ENCODE results near the gene TLE1.

DNA sequence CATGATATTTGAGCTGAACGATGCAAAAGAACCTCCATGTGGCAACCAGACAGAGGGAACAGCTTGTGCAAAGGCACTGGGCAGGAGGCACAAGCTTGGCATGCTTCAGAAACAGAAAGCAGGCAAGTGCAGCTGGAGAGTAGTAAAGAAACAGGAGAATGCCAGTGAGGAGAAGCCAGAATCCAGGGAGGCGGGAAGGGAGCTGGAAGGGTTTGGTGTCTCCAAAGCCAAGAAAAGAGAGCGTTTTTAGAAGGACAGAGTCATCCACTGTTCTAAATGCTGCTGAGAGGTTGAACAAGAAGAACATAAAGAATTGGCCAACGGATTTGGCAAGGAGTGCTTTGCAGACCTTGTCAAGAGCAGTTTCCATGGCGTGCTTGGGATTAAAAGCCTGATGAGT lies 124.7 kb downstream of the TLE1 start:
- TF ChIP-seq, protein P1, sequence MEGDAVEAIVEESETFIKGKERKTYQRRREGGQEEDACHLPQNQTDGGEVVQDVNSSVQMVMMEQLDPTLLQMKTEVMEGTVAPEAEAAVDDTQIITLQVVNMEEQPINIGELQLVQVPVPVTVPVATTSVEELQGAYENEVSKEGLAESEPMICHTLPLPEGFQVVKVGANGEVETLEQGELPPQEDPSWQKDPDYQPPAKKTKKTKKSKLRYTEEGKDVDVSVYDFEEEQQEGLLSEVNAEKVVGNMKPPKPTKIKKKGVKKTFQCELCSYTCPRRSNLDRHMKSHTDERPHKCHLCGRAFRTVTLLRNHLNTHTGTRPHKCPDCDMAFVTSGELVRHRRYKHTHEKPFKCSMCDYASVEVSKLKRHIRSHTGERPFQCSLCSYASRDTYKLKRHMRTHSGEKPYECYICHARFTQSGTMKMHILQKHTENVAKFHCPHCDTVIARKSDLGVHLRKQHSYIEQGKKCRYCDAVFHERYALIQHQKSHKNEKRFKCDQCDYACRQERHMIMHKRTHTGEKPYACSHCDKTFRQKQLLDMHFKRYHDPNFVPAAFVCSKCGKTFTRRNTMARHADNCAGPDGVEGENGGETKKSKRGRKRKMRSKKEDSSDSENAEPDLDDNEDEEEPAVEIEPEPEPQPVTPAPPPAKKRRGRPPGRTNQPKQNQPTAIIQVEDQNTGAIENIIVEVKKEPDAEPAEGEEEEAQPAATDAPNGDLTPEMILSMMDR (IDR thresholded peaks at IDR 0.05), result no peak
- TF ChIP-seq POLR2A (IDR thresholded peaks at IDR 0.05), result no peak

Data from adrenal gland (tissue), 5 donors.